Gastrocnemius medialis (tissue), 4 donors: ENCODE measurements around the gene XYLB.

ENCODE experiments used
- POLR2A ChIP-seq, 2 donors: fragments of 450-650 bp; IDR thresholded peaks; one replicate each; pipeline ENCODE4 v1.6.1; 2017; ENCODE audit warnings: antibody characterized with exemption in 2 of 2, mild to moderate bottlenecking in 2 of 2, moderate library complexity in 2 of 2
- TF ChIP-seq, protein P1 (sequence below), 5 experiments: fragments of 450-650 bp in 3 of 5; fragments of 200-600 bp in 2 of 5; sonication (generic) in 2 of 5; IDR thresholded peaks in 4 of 5; conservative IDR thresholded peaks in 1 of 5; 1 replicate in 4 of 5; 2 replicates in 1 of 5; pipeline ENCODE4 v1.5.1; 2016 to 2019; ENCODE audit warnings: antibody characterized with exemption in 5 of 5, mild to moderate bottlenecking in 3 of 5, moderate library complexity in 3 of 5

DNA sequence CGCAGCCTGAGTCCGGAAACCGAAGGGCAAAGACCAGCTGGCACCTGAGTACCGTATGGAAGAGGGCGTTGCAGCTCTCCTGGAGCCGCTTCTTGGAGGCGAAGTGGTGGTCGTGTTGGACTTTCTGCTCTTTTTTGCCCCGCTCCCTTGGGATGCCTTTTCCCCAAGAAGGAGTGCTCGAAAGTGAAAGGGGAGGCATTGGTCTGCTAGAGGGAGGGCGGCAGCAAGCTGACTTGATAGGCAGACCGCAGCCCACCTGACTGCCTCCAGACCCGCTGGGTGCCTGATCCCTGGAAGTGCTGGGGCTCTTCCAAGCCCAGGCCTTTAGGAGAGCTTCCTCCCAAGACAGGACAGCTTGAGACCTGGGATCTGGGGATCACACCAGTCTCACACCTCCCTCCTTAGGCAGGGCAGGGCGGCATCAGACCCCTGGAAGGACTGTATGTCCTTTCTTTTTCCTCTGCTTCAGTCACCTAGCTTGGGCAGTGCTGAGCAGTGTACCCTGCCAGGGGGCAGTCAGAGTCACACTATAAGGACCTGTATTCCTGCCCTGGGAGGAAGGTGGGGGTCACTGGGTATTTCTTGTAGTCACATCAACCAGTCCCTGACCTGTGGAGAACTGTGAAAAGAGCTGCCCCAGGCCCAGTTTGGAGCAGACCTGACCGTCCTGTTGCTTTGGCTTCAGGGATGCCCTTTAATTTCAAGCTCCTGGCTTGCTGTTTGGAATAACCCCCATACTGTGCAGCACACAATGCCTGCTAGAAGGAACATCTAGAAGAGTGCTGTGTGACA lies 109.2 kb downstream of the XYLB start:
- TF ChIP-seq, protein P1, sequence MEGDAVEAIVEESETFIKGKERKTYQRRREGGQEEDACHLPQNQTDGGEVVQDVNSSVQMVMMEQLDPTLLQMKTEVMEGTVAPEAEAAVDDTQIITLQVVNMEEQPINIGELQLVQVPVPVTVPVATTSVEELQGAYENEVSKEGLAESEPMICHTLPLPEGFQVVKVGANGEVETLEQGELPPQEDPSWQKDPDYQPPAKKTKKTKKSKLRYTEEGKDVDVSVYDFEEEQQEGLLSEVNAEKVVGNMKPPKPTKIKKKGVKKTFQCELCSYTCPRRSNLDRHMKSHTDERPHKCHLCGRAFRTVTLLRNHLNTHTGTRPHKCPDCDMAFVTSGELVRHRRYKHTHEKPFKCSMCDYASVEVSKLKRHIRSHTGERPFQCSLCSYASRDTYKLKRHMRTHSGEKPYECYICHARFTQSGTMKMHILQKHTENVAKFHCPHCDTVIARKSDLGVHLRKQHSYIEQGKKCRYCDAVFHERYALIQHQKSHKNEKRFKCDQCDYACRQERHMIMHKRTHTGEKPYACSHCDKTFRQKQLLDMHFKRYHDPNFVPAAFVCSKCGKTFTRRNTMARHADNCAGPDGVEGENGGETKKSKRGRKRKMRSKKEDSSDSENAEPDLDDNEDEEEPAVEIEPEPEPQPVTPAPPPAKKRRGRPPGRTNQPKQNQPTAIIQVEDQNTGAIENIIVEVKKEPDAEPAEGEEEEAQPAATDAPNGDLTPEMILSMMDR (IDR thresholded peaks at IDR 0.05 in 4 of 5, conservative IDR thresholded peaks at IDR 0.05 in 1 of 5) = no peak
- TF ChIP-seq POLR2A (IDR thresholded peaks at IDR 0.05) = peak in 1 of 2 donors; percentile 76
